ENCODE results near the gene RAB31.

RAB31 gene

DNA sequence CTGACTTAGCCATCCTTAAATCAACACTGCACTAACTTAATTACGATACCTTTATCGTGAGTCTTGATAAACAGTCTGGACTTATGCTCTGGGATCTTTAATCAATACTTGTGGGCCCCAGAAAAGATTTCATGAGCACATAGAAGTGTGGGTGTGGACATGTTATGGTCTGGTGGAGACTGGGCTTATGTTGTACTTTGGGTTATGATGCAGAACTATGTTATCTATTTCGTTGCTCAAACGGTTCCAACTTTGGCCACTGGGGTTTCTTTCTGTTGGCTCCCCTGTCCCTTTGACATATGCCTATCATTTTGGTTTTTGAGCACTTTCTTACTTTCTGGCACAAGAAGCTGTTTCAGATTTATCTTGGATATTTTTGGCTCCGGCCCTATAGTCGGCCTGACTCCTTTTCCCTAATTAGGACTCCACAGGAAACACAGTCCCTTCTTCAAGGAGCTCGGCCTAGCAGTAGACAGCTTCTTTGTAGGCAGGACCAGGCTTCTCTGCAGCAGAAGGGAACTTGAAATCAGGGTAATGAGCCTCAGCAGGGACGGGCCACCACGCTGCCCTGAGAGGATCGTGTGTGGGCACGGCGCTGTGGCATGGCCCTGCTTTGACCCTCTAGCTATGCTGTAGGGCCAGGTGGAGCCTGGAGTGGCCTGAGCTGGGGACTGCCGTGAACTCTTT lies 123.1 kb downstream of the RAB31 start:
- in situ Hi-C loops (cut with HindIII; ENCODE audit: low pct_unique_long_range_greater_than_20kb, low sequenced_read_pairs): no loop called here
- no peak for TF ChIP-seq JUND (IDR thresholded peaks at IDR 0.05; ENCODE audit: low read depth)
- DNase-seq (ENCODE audit: low read depth in 1 of 2, low spot score in 1 of 2): no peak

- DNase-seq (ENCODE audit: low read depth in 1 of 2, low spot score in 1 of 2): no peak
- no peak for TF ChIP-seq JUND (IDR thresholded peaks at IDR 0.05; ENCODE audit: low read depth)
- in situ Hi-C loops (cut with HindIII; ENCODE audit: low pct_unique_long_range_greater_than_20kb, low sequenced_read_pairs): no loop called here
Observed at GRCh38 chr18:9831723-9832199, 123.7 kb downstream of the RAB31 start.

GRCh38 chr18:9832871-9833270 lies 124.8 kb downstream of the RAB31 start:
- TF ChIP-seq JUND (IDR thresholded peaks at IDR 0.05; ENCODE audit: low read depth): no peak
- in situ Hi-C loops (cut with HindIII; ENCODE audit: low pct_unique_long_range_greater_than_20kb, low sequenced_read_pairs): no loop called here

GRCh38 chr18:9834551-9834950 lies 126.5 kb downstream of the RAB31 start:
- no peak for TF ChIP-seq JUND (IDR thresholded peaks at IDR 0.05; ENCODE audit: low read depth)
- DNase-seq (ENCODE audit: low read depth in 1 of 2, low spot score in 1 of 2): no peak
- in situ Hi-C loops (cut with HindIII; ENCODE audit: low pct_unique_long_range_greater_than_20kb, low sequenced_read_pairs): no loop called here

More at GRCh38 chr18:9832871-9833270, 124.8 kb downstream of the RAB31 start:
- no peak for DNase-seq (ENCODE audit: low read depth in 1 of 2, low spot score in 1 of 2)

DNA sequence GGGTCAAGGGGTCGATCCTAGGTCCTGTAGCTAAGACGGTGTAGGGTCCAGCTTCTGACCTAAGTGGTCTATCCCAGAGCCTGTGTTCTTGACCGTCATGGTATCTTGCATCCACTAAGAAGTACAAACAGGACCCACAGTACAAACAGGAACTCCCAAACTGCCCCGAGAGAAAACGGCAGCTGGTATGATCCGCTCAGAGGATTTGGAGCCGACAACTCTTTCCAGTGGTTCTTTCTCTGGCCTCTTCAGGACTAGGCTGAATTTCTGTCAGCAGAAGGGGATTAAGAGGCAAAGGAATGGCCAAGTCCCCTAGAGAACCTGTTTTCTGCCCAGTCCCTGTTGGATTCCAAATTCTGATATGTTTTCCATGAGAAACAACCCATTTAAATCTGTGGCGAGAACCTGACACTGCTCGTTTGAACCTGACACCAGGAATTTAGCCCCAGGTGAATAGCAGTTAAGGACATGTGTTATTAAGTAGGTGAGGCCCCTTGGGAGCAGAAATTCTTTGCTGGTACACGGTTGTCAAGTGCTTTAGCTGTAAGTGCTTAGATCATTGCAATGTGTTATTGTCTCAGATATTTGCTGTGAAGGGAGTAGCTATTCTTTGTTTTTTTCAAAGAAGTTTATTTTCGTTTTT lies 127.1 kb downstream of the RAB31 start:
- in situ Hi-C loops (cut with HindIII; ENCODE audit: low pct_unique_long_range_greater_than_20kb, low sequenced_read_pairs): no loop called here

DNA sequence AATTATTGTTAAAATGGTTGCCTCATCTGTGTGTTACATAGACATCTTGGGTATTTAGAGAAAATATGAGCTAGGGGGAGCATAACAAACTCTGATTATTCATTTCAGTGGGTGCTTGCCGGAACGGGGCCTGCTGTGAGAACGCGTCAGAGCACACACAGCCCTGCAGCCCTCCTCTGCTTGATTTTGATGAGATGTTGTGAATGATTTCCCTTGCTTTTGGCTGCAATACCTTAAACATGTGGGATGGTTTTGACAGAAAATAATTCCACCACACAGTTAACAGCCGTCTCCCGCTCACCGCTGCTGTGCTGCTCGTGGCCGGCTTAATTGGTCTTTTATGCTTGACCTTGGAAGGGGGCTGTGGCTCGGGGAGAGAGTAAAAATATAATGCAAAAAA lies 127.7 kb downstream of the RAB31 start:
- in situ Hi-C loops (cut with HindIII; ENCODE audit: low pct_unique_long_range_greater_than_20kb, low sequenced_read_pairs): no loop called here
- no peak for TF ChIP-seq JUND (IDR thresholded peaks at IDR 0.05; ENCODE audit: low read depth)
- DNase-seq (ENCODE audit: low read depth in 1 of 2, low spot score in 1 of 2): no peak

More for the DNA sequence above, 127.1 kb downstream of the RAB31 start:
- DNase-seq (ENCODE audit: low read depth in 1 of 2, low spot score in 1 of 2): peak in 1 of 2 experiments; percentile 78
- no peak for TF ChIP-seq JUND (IDR thresholded peaks at IDR 0.05; ENCODE audit: low read depth)

GRCh38 chr18:9838144-9838877 lies 130.2 kb downstream of the RAB31 start:
- in situ Hi-C loops (cut with HindIII; ENCODE audit: low pct_unique_long_range_greater_than_20kb, low sequenced_read_pairs): no loop called here
- no peak for TF ChIP-seq JUND (IDR thresholded peaks at IDR 0.05; ENCODE audit: low read depth)
- DNase-seq (ENCODE audit: low read depth in 1 of 2, low spot score in 1 of 2): peak in 1 of 2 experiments; percentile 54

GRCh38 chr18:9839211-9839610 lies 131.1 kb downstream of the RAB31 start:
- TF ChIP-seq JUND (IDR thresholded peaks at IDR 0.05; ENCODE audit: low read depth): no peak
- in situ Hi-C loops (cut with HindIII; ENCODE audit: low pct_unique_long_range_greater_than_20kb, low sequenced_read_pairs): no loop called here
- DNase-seq (ENCODE audit: low read depth in 1 of 2, low spot score in 1 of 2): no peak

DNA sequence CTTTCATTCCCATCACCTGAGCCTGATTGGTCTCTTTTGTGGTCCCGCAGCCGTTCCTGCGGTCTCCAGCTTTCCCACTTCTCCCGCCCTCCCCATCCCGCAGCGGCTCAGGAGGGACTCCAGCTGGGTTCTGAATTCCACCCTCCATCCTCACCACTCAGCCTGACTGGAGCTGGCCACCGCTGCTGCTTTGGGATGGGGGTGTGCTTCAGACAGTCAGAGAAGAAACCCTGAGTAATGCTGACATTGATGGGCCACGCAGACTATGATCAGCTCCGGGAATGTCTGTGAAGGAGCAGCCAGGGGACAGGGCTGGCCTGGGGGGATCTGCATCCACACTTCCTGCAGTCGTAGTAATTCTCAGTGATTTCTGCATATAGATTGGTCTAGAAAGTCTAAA lies 131.8 kb downstream of the RAB31 start:
- no peak for DNase-seq (ENCODE audit: low read depth in 1 of 2, low spot score in 1 of 2)
- no peak for TF ChIP-seq JUND (IDR thresholded peaks at IDR 0.05; ENCODE audit: low read depth)
- in situ Hi-C loops (cut with HindIII; ENCODE audit: low pct_unique_long_range_greater_than_20kb, low sequenced_read_pairs): no loop called here

DNA sequence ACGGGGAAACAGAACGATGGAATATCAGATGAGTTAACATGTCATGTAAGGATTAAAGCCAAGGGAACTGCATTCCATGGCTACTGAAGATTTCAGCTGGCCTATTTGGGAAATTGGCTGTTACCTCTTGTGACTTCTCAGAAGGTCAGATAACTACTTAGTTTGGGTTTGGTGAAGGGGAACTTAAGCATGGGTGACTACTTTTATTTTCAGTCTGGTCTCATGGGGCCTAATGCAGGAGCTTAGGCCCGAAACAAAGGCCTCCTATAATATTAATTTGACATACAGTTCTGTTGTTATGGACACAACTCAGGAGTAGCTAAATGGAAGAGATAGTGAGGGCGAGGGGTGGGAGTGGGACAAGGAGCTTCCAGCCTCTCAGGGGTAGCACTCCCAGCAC lies 133.7 kb downstream of the RAB31 start:
- DNase-seq (ENCODE audit: low read depth in 1 of 2, low spot score in 1 of 2): no peak
- in situ Hi-C loops (cut with HindIII; ENCODE audit: low pct_unique_long_range_greater_than_20kb, low sequenced_read_pairs): no loop called here
- no peak for TF ChIP-seq JUND (IDR thresholded peaks at IDR 0.05; ENCODE audit: low read depth)

DNA sequence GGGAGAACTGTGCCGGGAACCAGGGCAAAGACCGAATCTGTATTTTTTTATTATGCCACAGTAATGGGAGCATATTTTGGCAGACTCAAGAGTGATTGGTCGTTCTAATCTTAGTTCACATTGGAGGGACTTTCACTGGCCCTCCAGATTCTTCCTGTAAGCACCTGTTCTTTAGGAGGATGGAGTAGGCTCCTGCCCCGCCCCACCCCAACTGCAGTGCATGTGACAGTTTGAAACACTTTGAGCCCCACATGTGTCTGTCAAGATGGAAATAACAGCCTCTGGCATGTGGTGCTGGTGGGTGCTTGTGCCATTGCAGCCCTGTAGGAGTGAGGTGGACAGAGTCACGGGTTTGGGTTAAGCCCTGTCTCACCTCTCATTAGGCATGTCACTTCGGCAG lies 134.3 kb downstream of the RAB31 start:
- TF ChIP-seq JUND (IDR thresholded peaks at IDR 0.05; ENCODE audit: low read depth): no peak
- DNase-seq (ENCODE audit: low read depth in 1 of 2, low spot score in 1 of 2): no peak
- in situ Hi-C loops (cut with HindIII; ENCODE audit: low pct_unique_long_range_greater_than_20kb, low sequenced_read_pairs): no loop called here

DNA sequence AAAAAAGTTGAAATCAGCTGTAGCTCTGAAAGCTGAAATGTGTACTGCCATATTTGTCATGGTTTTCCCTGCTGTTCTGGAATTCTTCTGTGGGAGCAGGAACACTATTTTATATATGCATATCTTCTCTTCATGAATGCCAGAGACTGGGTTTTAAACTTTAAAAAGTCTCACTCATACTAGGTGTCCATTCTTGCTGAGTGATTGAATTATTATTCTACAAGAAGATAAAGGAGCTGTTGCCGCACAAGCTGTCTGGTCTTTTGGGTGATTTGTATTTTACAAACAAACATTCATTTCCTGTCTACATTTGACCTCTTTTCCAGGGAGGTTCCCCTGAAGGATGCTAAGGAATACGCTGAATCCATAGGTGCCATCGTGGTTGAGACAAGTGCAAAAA lies 137.2 kb downstream of the RAB31 start:
- TF ChIP-seq JUND (IDR thresholded peaks at IDR 0.05; ENCODE audit: low read depth): no peak
- DNase-seq (ENCODE audit: low read depth in 1 of 2, low spot score in 1 of 2): no peak
- in situ Hi-C loops (cut with HindIII; ENCODE audit: low pct_unique_long_range_greater_than_20kb, low sequenced_read_pairs): no loop called here
